ENCODE results near the gene AK1.

GRCh38 chr9:127847178-127847510 is 30.3 kb downstream of the AK1 start:
- TF ChIP-seq SMARCA5 (IDR thresholded peaks at IDR 0.05), result no peak
- TF ChIP-seq CREB1 (IDR thresholded peaks at IDR 0.05), result no peak
- no peak for TF ChIP-seq CREB1 (CRISPR knock-in tag; IDR thresholded peaks at IDR 0.05)
- TF ChIP-seq CTCF (IDR thresholded peaks at IDR 0.05 in 2 of 3, conservative IDR thresholded peaks at IDR 0.05 in 1 of 3; ENCODE audit: insufficient read depth in 2 of 3, low read depth in 1 of 3, low read length in 3 of 3), result no peak
- no peak for TF ChIP-seq TAF1 (IDR thresholded peaks at IDR 0.05; ENCODE audit: control insufficient read depth, extremely low read depth, insufficient read depth, low read length, severe bottlenecking)
- no peak for TF ChIP-seq DEAF1 (CRISPR knock-in tag; IDR thresholded peaks at IDR 0.05)
- TF ChIP-seq BRF2 (IDR thresholded peaks at IDR 0.05; ENCODE audit: borderline replicate concordance, insufficient read depth, insufficient read length), result no peak
- no peak for TF ChIP-seq SOX6 (IDR thresholded peaks at IDR 0.05)
